ENCODE data around the gene CDAN1. TPM values are rescaled to one million over a fixed set of nuclear protein-coding genes. Genes with fewer than 3 reads are reported as not detected.

CDAN1 gene, protein sequence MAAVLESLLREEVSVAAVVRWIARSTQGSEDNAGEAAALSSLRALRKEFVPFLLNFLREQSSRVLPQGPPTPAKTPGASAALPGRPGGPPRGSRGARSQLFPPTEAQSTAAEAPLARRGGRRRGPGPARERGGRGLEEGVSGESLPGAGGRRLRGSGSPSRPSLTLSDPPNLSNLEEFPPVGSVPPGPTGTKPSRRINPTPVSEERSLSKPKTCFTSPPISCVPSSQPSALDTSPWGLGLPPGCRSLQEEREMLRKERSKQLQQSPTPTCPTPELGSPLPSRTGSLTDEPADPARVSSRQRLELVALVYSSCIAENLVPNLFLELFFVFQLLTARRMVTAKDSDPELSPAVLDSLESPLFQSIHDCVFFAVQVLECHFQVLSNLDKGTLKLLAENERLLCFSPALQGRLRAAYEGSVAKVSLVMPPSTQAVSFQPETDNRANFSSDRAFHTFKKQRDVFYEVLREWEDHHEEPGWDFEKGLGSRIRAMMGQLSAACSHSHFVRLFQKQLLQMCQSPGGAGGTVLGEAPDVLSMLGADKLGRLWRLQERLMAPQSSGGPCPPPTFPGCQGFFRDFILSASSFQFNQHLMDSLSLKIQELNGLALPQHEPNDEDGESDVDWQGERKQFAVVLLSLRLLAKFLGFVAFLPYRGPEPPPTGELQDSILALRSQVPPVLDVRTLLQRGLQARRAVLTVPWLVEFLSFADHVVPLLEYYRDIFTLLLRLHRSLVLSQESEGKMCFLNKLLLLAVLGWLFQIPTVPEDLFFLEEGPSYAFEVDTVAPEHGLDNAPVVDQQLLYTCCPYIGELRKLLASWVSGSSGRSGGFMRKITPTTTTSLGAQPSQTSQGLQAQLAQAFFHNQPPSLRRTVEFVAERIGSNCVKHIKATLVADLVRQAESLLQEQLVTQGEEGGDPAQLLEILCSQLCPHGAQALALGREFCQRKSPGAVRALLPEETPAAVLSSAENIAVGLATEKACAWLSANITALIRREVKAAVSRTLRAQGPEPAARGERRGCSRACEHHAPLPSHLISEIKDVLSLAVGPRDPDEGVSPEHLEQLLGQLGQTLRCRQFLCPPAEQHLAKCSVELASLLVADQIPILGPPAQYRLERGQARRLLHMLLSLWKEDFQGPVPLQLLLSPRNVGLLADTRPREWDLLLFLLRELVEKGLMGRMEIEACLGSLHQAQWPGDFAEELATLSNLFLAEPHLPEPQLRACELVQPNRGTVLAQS
- 10 to 100 TPM; 27.5 to 43.5 TPM for total RNA-seq
- polyA plus RNA-seq (ENCODE audit: insufficient read depth, low read depth, low replicate concordance): 17.1 TPM
- long read RNA-seq, donor 1, transcript CDAN1-204 (1 exons, 2,076 nt): major isoform, 23 of 23 reads
- long read RNA-seq, donor 1, partial matches to known transcripts: 0 of 23 reads
- long read RNA-seq, donor 1, other reads (novel, unspliced or antisense): 0 of 23 reads
- long read RNA-seq, donor 2, transcript CDAN1-204 (1 exons, 2,076 nt): major isoform, 5 of 6 reads
- long read RNA-seq, donor 2, partial matches to known transcripts: 0 of 6 reads
- long read RNA-seq, donor 2, other reads (novel, unspliced or antisense): 0 of 6 reads

- Histone ChIP-seq H3K4me1 (peaks cover 11% of the 10 kb centered on the region), H3K27ac (peak within 1 kb of the TSS; percentile 76 to 96), H3K9me3 (no peaks in the 10 kb centered on the region), H3K36me3 (ENCODE audit: low read depth, missing control alignments) (no peaks in the 10 kb centered on the region), H3K27me3 (no peaks in the 10 kb centered on the region), H3K4me3 (peak within 1 kb of the TSS; percentile 80 to 87)
- intact Hi-C loops (cut with DNase I; ENCODE audit: low total_unique reads): loop anchor here (10.0 kb wide), 1 partner anchor 188 kb away; the partner anchor contains the start of gene TTBK2
- TF ChIP-seq, protein P1, sequence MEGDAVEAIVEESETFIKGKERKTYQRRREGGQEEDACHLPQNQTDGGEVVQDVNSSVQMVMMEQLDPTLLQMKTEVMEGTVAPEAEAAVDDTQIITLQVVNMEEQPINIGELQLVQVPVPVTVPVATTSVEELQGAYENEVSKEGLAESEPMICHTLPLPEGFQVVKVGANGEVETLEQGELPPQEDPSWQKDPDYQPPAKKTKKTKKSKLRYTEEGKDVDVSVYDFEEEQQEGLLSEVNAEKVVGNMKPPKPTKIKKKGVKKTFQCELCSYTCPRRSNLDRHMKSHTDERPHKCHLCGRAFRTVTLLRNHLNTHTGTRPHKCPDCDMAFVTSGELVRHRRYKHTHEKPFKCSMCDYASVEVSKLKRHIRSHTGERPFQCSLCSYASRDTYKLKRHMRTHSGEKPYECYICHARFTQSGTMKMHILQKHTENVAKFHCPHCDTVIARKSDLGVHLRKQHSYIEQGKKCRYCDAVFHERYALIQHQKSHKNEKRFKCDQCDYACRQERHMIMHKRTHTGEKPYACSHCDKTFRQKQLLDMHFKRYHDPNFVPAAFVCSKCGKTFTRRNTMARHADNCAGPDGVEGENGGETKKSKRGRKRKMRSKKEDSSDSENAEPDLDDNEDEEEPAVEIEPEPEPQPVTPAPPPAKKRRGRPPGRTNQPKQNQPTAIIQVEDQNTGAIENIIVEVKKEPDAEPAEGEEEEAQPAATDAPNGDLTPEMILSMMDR (IDR thresholded peaks at IDR 0.05): no peak
- TF ChIP-seq POLR2A (IDR thresholded peaks at IDR 0.05): peak; percentile 61
- WGBS, 2 donors: 0% methylated on average over 2 to 36 of the region's 76 CpGs
- peak; percentile 93 for DNase-seq
These were observed at the start of gene CDAN1 for GRCh38 chr15:42736793-42737528. Gene CDAN1 (minus strand): TSS chr15:42737128. CDS start chr15:42737102, 26 bp downstream.

GRCh38 chr15:42785569-42785968 lies 48.6 kb upstream of the CDAN1 start:
- Histone ChIP-seq H3K9me3 (no peaks in the 10 kb centered on the region), H3K36me3 (ENCODE audit: low read depth, missing control alignments) (no peaks in the 10 kb centered on the region), H3K27me3 (no peaks in the 10 kb centered on the region), H3K4me3 (no peak overlapping the region), H3K27ac (no peak overlapping the region), H3K4me1 (no peaks in the 10 kb centered on the region)
- WGBS, 2 donors: 88 to 97% methylated on average over 2 of the region's 2 CpGs
- intact Hi-C loops (cut with DNase I; ENCODE audit: low total_unique reads): no loop called here
- no peak for TF ChIP-seq POLR2A (IDR thresholded peaks at IDR 0.05)
- TF ChIP-seq, protein P1 (IDR thresholded peaks at IDR 0.05): no peak
- DNase-seq: no peak

- Histone ChIP-seq H3K36me3 (ENCODE audit: low read depth, missing control alignments) (no peaks in the 10 kb centered on the region), H3K27me3 (no peaks in the 10 kb centered on the region), H3K9me3 (no peaks in the 10 kb centered on the region), H3K4me3 (no peak overlapping the region), H3K27ac (no peak overlapping the region), H3K4me1 (no peaks in the 10 kb centered on the region)
- intact Hi-C loops (cut with DNase I; ENCODE audit: low total_unique reads): no loop called here
- 100% methylated on average over 1 of the region's 1 CpG for WGBS, 2 donors
- no peak for DNase-seq
- no peak for TF ChIP-seq POLR2A (IDR thresholded peaks at IDR 0.05)
- TF ChIP-seq, protein P1 (IDR thresholded peaks at IDR 0.05): no peak
These were observed 47.8 kb upstream of the CDAN1 start for GRCh38 chr15:42784705-42785104.

DNA sequence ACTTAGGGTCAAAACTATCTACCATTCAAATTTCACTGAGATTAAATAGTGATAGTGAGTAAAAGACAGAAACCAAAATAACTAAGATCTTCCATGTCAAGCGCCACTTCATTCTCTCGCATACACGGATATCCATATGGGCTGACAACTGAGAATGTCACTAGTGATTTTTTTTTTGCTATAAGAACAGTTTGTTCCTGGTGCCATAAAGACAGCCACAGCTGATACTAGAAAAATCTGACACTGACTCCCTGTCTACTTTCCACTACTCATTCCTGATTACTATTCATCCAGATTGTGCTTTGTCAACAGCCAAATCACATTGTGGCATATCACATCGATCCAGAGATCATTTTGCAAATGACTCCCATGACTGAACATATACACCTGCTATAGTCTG lies 45.8 kb upstream of the CDAN1 start:
- TF ChIP-seq POLR2A (IDR thresholded peaks at IDR 0.05): no peak
- TF ChIP-seq, protein P1 (IDR thresholded peaks at IDR 0.05): no peak
- H3K27me3 ChIP-seq: no peaks in the 10 kb centered on the region
- H3K9me3 ChIP-seq: no peaks in the 10 kb centered on the region
- 95 to 96% methylated on average over 4 of the region's 4 CpGs for WGBS, 2 donors
- no peaks in the 10 kb centered on the region for H3K36me3 ChIP-seq (ENCODE audit: low read depth, missing control alignments)
- H3K4me3 ChIP-seq: no peak overlapping the region
- no peak for DNase-seq
- intact Hi-C loops (cut with DNase I; ENCODE audit: low total_unique reads): no loop called here
- H3K4me1 ChIP-seq: no peaks in the 10 kb centered on the region
- no peak overlapping the region for H3K27ac ChIP-seq
